ENCODE measurements around the gene TES. TPM values are rescaled to one million over a fixed set of nuclear protein-coding genes. Genes with fewer than 3 reads are reported as not detected.

TES gene
- total and polyA plus RNA-seq, 2 of the 8 experiments (the other 6 are each of a cell fraction or from before 2014, with no cell fraction given) = 18.2 to 36.3 TPM

DNA sequence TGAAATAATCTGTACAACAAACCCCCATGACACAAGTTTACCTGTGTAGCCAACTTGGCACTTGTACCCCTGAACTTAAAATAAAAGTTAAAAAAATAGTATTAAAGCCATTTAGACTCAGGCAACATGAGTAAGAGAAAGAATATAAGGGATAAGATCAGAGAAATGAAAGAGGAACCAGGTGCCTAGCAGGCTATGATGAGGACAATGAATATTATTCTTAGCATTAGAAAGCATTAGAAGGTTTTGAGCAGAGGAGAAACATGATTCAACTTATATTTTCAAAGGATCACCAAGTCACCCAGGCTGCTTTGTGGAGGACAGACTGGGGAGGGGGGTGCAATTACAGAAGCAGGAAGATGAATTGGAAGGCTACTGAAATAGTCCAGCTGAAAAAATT is 48.1 kb upstream of the TES start (continued):
- TF ChIP-seq CREB1 (IDR thresholded peaks at IDR 0.05) = no peak

GRCh38 chr7:116162992-116163391 is 47.3 kb upstream of the TES start:
- no peak overlapping the region for H3K4ac ChIP-seq (replicated peaks; ENCODE audit: insufficient read length, low read depth, low read length)
- no peak overlapping the region for H2BK5ac ChIP-seq (ENCODE audit: low read depth, low read length)
- H4K20me1 ChIP-seq (replicated peaks in 1 of 2; ENCODE audit: control insufficient read depth in 1 of 2, insufficient read depth in 2 of 2, low read length in 2 of 2) = no peaks in the 10 kb centered on the region
- DNase-seq (ENCODE audit: low read depth in 1 of 2, low spot score in 2 of 2) = no peak
- TF ChIP-seq SUZ12 (IDR thresholded peaks at IDR 0.05; ENCODE audit: low read length) = no peak
- no peak for TF ChIP-seq TAF7 (optimal IDR thresholded peaks at IDR 0.05; ENCODE audit: borderline replicate concordance, low read depth, low read length)
- TF ChIP-seq RAD21 (IDR thresholded peaks at IDR 0.05 in 1 of 2, conservative IDR thresholded peaks at IDR 0.05 in 1 of 2; ENCODE audit: low read depth in 2 of 2, low read length in 2 of 2) = peak; percentile 28 to 30
- TF ChIP-seq EGR1 (IDR thresholded peaks at IDR 0.05; ENCODE audit: borderline replicate concordance, low read depth, low read length) = no peak
- no peak for TF ChIP-seq FOSL1 (IDR thresholded peaks at IDR 0.05; ENCODE audit: insufficient read depth, low read depth, low read length)
- H3K36me3 ChIP-seq (ENCODE audit: control insufficient read depth in 2 of 4, insufficient read depth in 4 of 4, low read length in 3 of 4) = no peaks in the 10 kb centered on the region
- H4K5ac ChIP-seq (ENCODE audit: insufficient read length, low read depth, low read length) = no peak overlapping the region
- no peak overlapping the region for H3K4me2 ChIP-seq (ENCODE audit: insufficient read depth in 1 of 2, low read depth in 2 of 2, low read length in 2 of 2)
- H3K9ac ChIP-seq (replicated peaks in 1 of 4; ENCODE audit: extremely low read depth in 1 of 4, low read depth in 3 of 4, low read length in 3 of 4) = no peak overlapping the region
- H2AK5ac ChIP-seq (ENCODE audit: low read depth, low read length) = no peak overlapping the region
- no peak overlapping the region for H2BK120ac ChIP-seq (replicated peaks; ENCODE audit: low read depth, low read length)
- H3K79me2 ChIP-seq (ENCODE audit: control insufficient read depth in 1 of 2, insufficient read depth in 2 of 2, low read length in 2 of 2) = no peaks in the 10 kb centered on the region
- POLR2A ChIA-PET (ENCODE audit: partially characterized antibody) = no interaction called here
- H3K23ac ChIP-seq (ENCODE audit: insufficient read length) = no peak overlapping the region
- no peak overlapping the region for H3K4me3 ChIP-seq (ENCODE audit: extremely low read depth in 1 of 4, insufficient read depth in 2 of 4, low read depth in 3 of 4, low read length in 4 of 4)
- no peak overlapping the region for H2BK15ac ChIP-seq (ENCODE audit: low read length)
- peaks cover 0 to 4% (median 0%) of the 10 kb centered on the region in 4 experiments; a peak in 2 of 7 replicates for H3K4me1 ChIP-seq (replicated peaks in 1 of 4; ENCODE audit: control insufficient read depth in 3 of 4, insufficient read depth in 4 of 4, low read length in 3 of 4)
- no peak overlapping the region for H3K56ac ChIP-seq (replicated peaks; ENCODE audit: insufficient read length, low read depth, low read length)
- no peak for FAIRE-seq
- no peak overlapping the region for H3K27ac ChIP-seq (ENCODE audit: low read depth, low read length)
- H3K79me1 ChIP-seq (ENCODE audit: low read depth, low read length) = no peaks in the 10 kb centered on the region
- no peak overlapping the region for H2BK20ac ChIP-seq (ENCODE audit: low read length)
- CTCF ChIA-PET (ENCODE audit: partially characterized antibody) = interaction anchor here (0.7 to 3.1 kb wide), 15 partner anchors 9 to 998 kb away, joined by 3 to 9 read pairs (median 4); no protein-coding TSS in a partner anchor
- no peak overlapping the region for H4K8ac ChIP-seq (ENCODE audit: extremely low read depth, insufficient read depth, low read length)
- no peak overlapping the region for H2BK12ac ChIP-seq (ENCODE audit: low read depth, low read length)
- H4K91ac ChIP-seq (replicated peaks; ENCODE audit: insufficient read length, low read length) = no peak overlapping the region
- H3K14ac ChIP-seq (ENCODE audit: insufficient read length) = no peak overlapping the region
- no peaks in the 10 kb centered on the region for H3K9me3 ChIP-seq (ENCODE audit: insufficient read depth in 2 of 2, low read depth in 1 of 2, low read length in 1 of 2)
- no peaks in the 10 kb centered on the region for H3K23me2 ChIP-seq (ENCODE audit: low read depth, low read length)
- no peak overlapping the region for H3K18ac ChIP-seq (ENCODE audit: extremely low read depth, low read length)
- H2AFZ ChIP-seq (ENCODE audit: low read length) = no peak overlapping the region
- H3K27me3 ChIP-seq (replicated peaks in 1 of 4; ENCODE audit: control insufficient read depth in 3 of 4, extremely low read depth in 1 of 4, insufficient read depth in 3 of 4, low read length in 3 of 4) = no peaks in the 10 kb centered on the region
